ENCODE data around the gene TMEM14A. TPM values are rescaled to one million over a fixed set of nuclear protein-coding genes. Genes with fewer than 3 reads are reported as not detected.

TMEM14A gene
- total RNA-seq, 2 experiments from 2014 or later: 16.8 to 19.3 TPM

- H3K27ac Mint-ChIP-seq: no peak overlapping the region
- intact Hi-C loops (cut with micrococcal nuclease): no loop called here
- H3K4me1 Mint-ChIP-seq (ENCODE audit: low read depth): no peaks in the 10 kb centered on the region
- H3K4me3 Mint-ChIP-seq: no peak overlapping the region
- no peaks in the 10 kb centered on the region for H3K36me3 Mint-ChIP-seq
- no peak for DNase-seq
- H3K9me3 Mint-ChIP-seq: no peaks in the 10 kb centered on the region
- POLR2A ChIA-PET: no interaction called here
- H3K27me3 Mint-ChIP-seq: no peaks in the 10 kb centered on the region
- CTCF ChIA-PET: no interaction called here
Measured at GRCh38 chr6:52726193-52726542, 55.3 kb downstream of the TMEM14A start.

DNA sequence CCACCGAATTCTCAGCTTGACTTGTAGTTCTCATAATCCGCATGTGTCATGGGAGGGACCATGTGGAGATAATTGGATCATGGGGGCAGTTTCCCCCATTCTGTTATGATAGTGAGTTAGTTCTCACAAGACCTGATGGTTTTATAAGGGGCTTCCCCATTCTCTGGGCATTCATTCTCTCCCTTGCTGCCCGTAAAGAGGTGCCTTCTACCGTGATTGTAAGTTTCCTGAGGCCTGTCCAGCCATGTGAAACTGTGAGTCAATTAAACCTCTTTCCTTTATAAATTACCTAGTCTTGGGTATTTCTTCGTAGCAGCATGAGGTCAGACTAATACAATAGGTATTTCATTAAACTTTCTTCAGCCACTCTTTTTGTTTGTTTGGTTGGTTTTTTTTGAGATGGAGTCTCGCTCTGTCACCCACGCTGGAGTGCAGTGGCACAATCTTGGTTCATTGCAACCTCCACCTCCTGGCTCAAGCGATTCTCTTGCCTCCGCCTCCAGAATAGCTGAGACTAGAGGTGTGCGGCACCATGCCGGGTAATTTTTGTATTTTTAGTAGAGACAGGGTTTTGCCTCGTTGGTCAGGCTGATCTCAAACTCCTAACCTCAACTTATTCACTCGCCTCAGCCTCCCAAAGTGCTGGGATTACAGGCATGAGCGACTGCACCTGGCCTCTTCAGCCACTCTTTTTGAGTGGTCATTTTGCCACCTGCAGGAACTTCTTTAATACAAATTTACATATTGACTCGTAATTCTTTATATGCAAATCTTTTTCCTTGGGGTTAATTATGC, 56.0 kb downstream of the TMEM14A start:
- ChIA-PET CTCF (no interaction called here), POLR2A (no interaction called here)
- intact Hi-C loops (cut with micrococcal nuclease): no loop called here
- Mint-ChIP-seq H3K4me3 (no peak overlapping the region), H3K9me3 (no peaks in the 10 kb centered on the region), H3K27me3 (no peaks in the 10 kb centered on the region), H3K4me1 (ENCODE audit: low read depth) (no peaks in the 10 kb centered on the region), H3K27ac (no peak overlapping the region), H3K36me3 (no peaks in the 10 kb centered on the region)
- DNase-seq: no peak

- DNase-seq: no peak
- Mint-ChIP-seq H3K36me3 (no peaks in the 10 kb centered on the region), H3K27me3 (no peaks in the 10 kb centered on the region), H3K9me3 (no peaks in the 10 kb centered on the region), H3K4me3 (no peak overlapping the region), H3K27ac (no peak overlapping the region), H3K4me1 (ENCODE audit: low read depth) (no peaks in the 10 kb centered on the region)
- intact Hi-C loops (cut with micrococcal nuclease): no loop called here
- ChIA-PET CTCF (no interaction called here), POLR2A (no interaction called here)
Measured at GRCh38 chr6:52727908-52728307, 57.0 kb downstream of the TMEM14A start.

GRCh38 chr6:52728394-52728793, 57.5 kb downstream of the TMEM14A start:
- H3K36me3 Mint-ChIP-seq: no peaks in the 10 kb centered on the region
- CTCF ChIA-PET: interaction anchor here (0.7 kb wide), 1 partner anchor 11 kb away, joined by 3 read pairs; no protein-coding TSS in a partner anchor

DNA sequence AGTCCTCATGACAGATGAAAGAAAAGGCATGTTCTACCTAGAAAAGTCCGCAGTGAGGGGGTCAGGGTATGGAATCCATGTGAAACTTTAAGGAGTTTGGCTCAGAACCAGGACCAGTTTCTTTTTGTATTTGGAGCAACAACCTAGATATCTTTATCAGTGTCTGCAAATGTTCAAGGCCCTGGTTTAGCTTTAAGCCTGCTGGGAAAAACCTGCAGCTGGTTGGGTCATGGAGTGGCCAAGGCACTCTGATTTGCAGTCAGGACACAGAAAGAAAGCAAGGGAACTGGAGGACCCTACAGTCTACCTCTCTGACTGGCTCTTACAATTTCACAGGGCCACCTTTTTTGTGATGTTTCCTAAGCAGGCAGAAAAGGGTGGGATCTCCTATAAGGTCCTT, 58.7 kb downstream of the TMEM14A start:
- ChIA-PET POLR2A (no interaction called here), CTCF (no interaction called here)
- Mint-ChIP-seq H3K36me3 (no peaks in the 10 kb centered on the region), H3K9me3 (no peaks in the 10 kb centered on the region), H3K4me1 (ENCODE audit: low read depth) (no peaks in the 10 kb centered on the region), H3K27me3 (no peaks in the 10 kb centered on the region), H3K27ac (no peak overlapping the region), H3K4me3 (no peak overlapping the region)
- intact Hi-C loops (cut with micrococcal nuclease): no loop called here
- no peak for DNase-seq

More at GRCh38 chr6:52728394-52728793, 57.5 kb downstream of the TMEM14A start:
- H3K27me3 Mint-ChIP-seq: no peaks in the 10 kb centered on the region
- no peak overlapping the region for H3K27ac Mint-ChIP-seq
- POLR2A ChIA-PET: interaction anchor here (0.6 kb wide), 1 partner anchor 10 kb away, joined by 6 read pairs; no protein-coding TSS in a partner anchor
- H3K9me3 Mint-ChIP-seq: no peaks in the 10 kb centered on the region
- intact Hi-C loops (cut with micrococcal nuclease): no loop called here
- no peaks in the 10 kb centered on the region for H3K4me1 Mint-ChIP-seq (ENCODE audit: low read depth)
- H3K4me3 Mint-ChIP-seq: no peak overlapping the region
- no peak for DNase-seq

GRCh38 chr6:52731719-52732118, 60.8 kb downstream of the TMEM14A start:
- Mint-ChIP-seq H3K4me1 (ENCODE audit: low read depth) (no peaks in the 10 kb centered on the region), H3K9me3 (no peaks in the 10 kb centered on the region), H3K4me3 (no peak overlapping the region), H3K36me3 (no peaks in the 10 kb centered on the region), H3K27ac (no peak overlapping the region), H3K27me3 (no peaks in the 10 kb centered on the region)
- ChIA-PET POLR2A (no interaction called here), CTCF (no interaction called here)
- intact Hi-C loops (cut with micrococcal nuclease): no loop called here
- DNase-seq: no peak

DNA sequence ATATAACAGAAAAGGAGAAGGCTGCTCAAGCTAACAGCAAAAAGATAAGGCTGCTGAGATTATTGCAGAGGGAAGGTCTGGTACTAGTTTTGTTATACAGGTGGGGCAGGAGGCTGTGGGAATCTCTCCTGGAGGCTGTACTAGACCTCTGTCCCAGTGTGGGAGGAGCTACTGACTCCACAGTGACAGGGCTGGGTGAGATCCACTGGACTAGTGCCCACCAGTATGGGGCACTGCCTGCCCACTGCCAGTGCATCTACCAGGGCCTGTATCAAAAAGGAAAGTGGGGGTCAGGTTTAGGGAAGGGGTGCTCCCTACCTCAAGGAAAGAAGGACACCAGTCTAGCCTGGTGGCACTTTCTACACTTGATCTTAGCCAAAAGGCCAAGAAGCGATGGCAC, 62.3 kb downstream of the TMEM14A start:
- intact Hi-C loops (cut with micrococcal nuclease): no loop called here
- Mint-ChIP-seq H3K36me3 (no peaks in the 10 kb centered on the region), H3K4me3 (no peak overlapping the region), H3K4me1 (ENCODE audit: low read depth) (no peaks in the 10 kb centered on the region), H3K9me3 (no peaks in the 10 kb centered on the region), H3K27me3 (no peaks in the 10 kb centered on the region), H3K27ac (no peak overlapping the region)
- POLR2A ChIA-PET: no interaction called here
- DNase-seq: no peak
- CTCF ChIA-PET: no interaction called here

- H3K4me1 Mint-ChIP-seq (ENCODE audit: low read depth): no peaks in the 10 kb centered on the region
- intact Hi-C loops (cut with micrococcal nuclease): no loop called here
- CTCF ChIA-PET: interaction anchor here (1.0 kb wide), 1 partner anchor 15 kb away, joined by 3 read pairs; no protein-coding TSS in a partner anchor
Measured at GRCh38 chr6:52734072-52734471, 63.2 kb downstream of the TMEM14A start.

DNA sequence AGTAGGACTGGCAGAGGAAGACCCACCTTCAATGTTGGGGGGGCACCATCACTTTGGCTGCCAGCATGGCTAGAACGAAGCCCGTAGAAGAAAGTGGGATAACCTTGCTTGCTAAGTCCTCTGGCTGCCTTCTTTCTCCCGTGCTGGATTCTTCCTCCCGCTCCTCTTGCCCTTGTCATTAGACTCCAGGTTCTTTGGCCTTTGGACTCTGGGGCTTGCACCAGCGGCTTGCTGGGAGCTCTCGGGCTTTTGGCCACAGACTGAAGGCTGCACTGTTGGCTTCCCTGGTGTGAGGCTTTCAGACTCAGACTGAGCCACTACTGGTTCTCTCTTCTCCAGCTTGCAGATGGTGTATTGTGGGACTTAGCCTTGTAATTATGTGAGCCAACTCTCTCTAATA, 64.2 kb downstream of the TMEM14A start:
- intact Hi-C loops (cut with micrococcal nuclease): no loop called here
- H3K9me3 Mint-ChIP-seq: no peaks in the 10 kb centered on the region

More at GRCh38 chr6:52734072-52734471, 63.2 kb downstream of the TMEM14A start:
- no peak for DNase-seq
- Mint-ChIP-seq H3K36me3 (no peaks in the 10 kb centered on the region), H3K27ac (no peak overlapping the region), H3K27me3 (no peaks in the 10 kb centered on the region), H3K9me3 (no peaks in the 10 kb centered on the region), H3K4me3 (no peak overlapping the region)
- POLR2A ChIA-PET: no interaction called here

GRCh38 chr6:52736145-52736544, 65.2 kb downstream of the TMEM14A start:
- CTCF ChIA-PET: no interaction called here
- H3K4me3 Mint-ChIP-seq: no peak overlapping the region
- POLR2A ChIA-PET: no interaction called here
- no peak overlapping the region for H3K27ac Mint-ChIP-seq
- no peaks in the 10 kb centered on the region for H3K4me1 Mint-ChIP-seq (ENCODE audit: low read depth)
- H3K36me3 Mint-ChIP-seq: no peaks in the 10 kb centered on the region
- intact Hi-C loops (cut with micrococcal nuclease): no loop called here
- peaks cover 7% of the 10 kb centered on the region for H3K9me3 Mint-ChIP-seq
- no peak for DNase-seq
- no peaks in the 10 kb centered on the region for H3K27me3 Mint-ChIP-seq

More for the DNA sequence above, 64.2 kb downstream of the TMEM14A start:
- POLR2A ChIA-PET: no interaction called here
- Mint-ChIP-seq H3K4me3 (no peak overlapping the region), H3K4me1 (ENCODE audit: low read depth) (no peaks in the 10 kb centered on the region), H3K36me3 (no peaks in the 10 kb centered on the region), H3K27me3 (no peaks in the 10 kb centered on the region), H3K27ac (no peak overlapping the region)
- DNase-seq: no peak
- CTCF ChIA-PET: no interaction called here

Other genes with a start within 250 kb of the TMEM14A start
- 1 to 10 TPM; 2.4 to 2.6 TPM for gene TRAM2, start 94.1 kb upstream of the TMEM14A start, total RNA-seq
- not detected for gene GSTA2, start 92.4 kb downstream of the TMEM14A start, total RNA-seq
- gene GSTA1, start 132.7 kb downstream of the TMEM14A start, total RNA-seq: not detected
- gene GSTA5, start 169.7 kb downstream of the TMEM14A start, total RNA-seq: not detected
- not detected for gene GSTA3, start 238.6 kb downstream of the TMEM14A start, total RNA-seq